Osteocyte (in vitro differentiated cells): Measurements from ENCODE around the gene FUT3. TPM values are rescaled to one million over a fixed set of nuclear protein-coding genes. Genes with fewer than 3 reads are reported as not detected.

ENCODE experiments used
- DNase-seq: peaks from one replicate; pipeline ENCODE4 v3.0.0; 2021; ENCODE audit warnings: mixed read lengths; ENCODE audit not compliant: unreplicated experiment; ENCODE audit errors: extremely low spot score
- H3K27ac Mint-ChIP-seq: one replicate; pipeline ENCODE4 v1.8.0; 2021; ENCODE audit warnings: mild to moderate bottlenecking, mixed read lengths; ENCODE audit not compliant: unreplicated experiment
- H3K27me3 Mint-ChIP-seq: one replicate; pipeline ENCODE4 v1.8.0; 2021; ENCODE audit warnings: mixed read lengths; ENCODE audit not compliant: unreplicated experiment
- H3K36me3 Mint-ChIP-seq: one replicate; pipeline ENCODE4 v1.8.0; 2021; ENCODE audit warnings: mixed read lengths; ENCODE audit not compliant: unreplicated experiment
- H3K4me1 Mint-ChIP-seq: one replicate; pipeline ENCODE4 v1.8.0; 2021; ENCODE audit warnings: mixed read lengths; ENCODE audit not compliant: unreplicated experiment
- H3K4me3 Mint-ChIP-seq: one replicate; pipeline ENCODE4 v1.8.0; 2021; ENCODE audit warnings: mild to moderate bottlenecking, moderate library complexity, mixed read lengths; ENCODE audit not compliant: unreplicated experiment
- H3K9me3 Mint-ChIP-seq: one replicate; pipeline ENCODE4 v1.8.0; 2021; ENCODE audit warnings: mixed read lengths; ENCODE audit not compliant: unreplicated experiment
- total RNA-seq: library from RNA; stranded (reverse); gene quantifications from 2 replicates; pipeline ENCODE4 v1.2.1, GENCODE V29; 2021
- TF ChIP-seq, protein P1 (sequence below): fragments of 200-600 bp; sonication (generic); IDR thresholded peaks from 2 replicates; pipeline ENCODE4 v1.5.0; 2021; ENCODE audit warnings: antibody characterized with exemption, mild to moderate bottlenecking, moderate library complexity

The FUT3 gene
- total RNA-seq, 1 donor from 2014 or later, result not detected

GRCh38 chr19:5805462-5806132, 45.7 kb downstream of the FUT3 start:
- H3K4me3 Mint-ChIP-seq, result no peak overlapping the region
- H3K27ac Mint-ChIP-seq, result no peak overlapping the region
- TF ChIP-seq, protein P1, sequence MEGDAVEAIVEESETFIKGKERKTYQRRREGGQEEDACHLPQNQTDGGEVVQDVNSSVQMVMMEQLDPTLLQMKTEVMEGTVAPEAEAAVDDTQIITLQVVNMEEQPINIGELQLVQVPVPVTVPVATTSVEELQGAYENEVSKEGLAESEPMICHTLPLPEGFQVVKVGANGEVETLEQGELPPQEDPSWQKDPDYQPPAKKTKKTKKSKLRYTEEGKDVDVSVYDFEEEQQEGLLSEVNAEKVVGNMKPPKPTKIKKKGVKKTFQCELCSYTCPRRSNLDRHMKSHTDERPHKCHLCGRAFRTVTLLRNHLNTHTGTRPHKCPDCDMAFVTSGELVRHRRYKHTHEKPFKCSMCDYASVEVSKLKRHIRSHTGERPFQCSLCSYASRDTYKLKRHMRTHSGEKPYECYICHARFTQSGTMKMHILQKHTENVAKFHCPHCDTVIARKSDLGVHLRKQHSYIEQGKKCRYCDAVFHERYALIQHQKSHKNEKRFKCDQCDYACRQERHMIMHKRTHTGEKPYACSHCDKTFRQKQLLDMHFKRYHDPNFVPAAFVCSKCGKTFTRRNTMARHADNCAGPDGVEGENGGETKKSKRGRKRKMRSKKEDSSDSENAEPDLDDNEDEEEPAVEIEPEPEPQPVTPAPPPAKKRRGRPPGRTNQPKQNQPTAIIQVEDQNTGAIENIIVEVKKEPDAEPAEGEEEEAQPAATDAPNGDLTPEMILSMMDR, result peak; percentile 75
- no peaks in the 10 kb centered on the region for H3K9me3 Mint-ChIP-seq
- peaks cover 5% of the 10 kb centered on the region for H3K4me1 Mint-ChIP-seq
- no peak for DNase-seq
- H3K27me3 Mint-ChIP-seq, result peaks cover 31% of the 10 kb centered on the region
- no peaks in the 10 kb centered on the region for H3K36me3 Mint-ChIP-seq

DNA sequence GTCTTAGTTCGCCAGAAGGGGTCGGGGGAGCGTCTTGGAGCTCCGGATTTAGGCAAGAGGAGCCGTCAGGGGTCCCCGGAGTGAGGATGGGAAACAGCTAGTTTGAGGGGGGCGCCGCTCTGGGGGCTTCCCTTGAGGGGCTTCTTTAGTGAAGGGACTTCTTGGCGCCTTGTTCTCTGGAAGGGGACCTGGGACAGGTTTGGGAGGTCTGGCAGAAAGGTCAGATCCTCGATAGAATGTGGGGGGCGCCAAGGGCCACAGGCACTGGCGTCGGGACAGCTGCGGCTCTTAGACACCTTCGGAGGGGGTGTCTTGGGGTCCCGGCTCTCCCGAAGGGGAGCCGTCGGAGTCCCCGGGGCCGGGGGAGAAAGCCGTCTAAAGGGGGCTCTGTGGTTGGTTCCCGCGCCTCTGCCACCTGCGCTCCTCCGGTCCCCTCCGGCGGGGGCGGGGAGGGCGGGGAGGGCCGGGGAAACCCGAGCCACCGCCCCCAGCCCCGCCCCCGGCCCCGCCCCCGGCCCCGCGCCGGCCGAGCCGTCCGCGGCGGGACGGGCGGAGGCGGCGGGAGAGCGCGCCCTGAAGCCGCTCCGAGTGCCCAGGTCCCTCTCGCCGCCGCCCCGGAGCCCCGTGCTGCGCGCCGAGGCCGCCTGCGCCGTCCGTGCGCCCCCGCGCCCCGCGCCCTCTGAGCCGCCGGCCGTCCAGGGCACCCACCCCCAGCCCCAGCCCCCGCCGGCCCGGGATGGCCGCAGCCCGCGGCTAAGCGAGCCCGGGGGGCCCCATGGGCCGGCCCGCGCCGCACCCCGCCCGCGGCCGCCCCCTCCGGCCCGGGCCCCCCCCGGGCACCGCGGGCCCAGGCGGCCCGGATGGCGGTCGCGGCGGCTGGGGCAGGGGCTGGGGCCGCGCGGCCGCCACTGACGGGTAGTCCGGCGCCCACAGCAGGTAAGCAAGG, 46.5 kb downstream of the FUT3 start, which contains the start of gene NRTN:
TSS of gene NRTN (plus strand) at position 552 of the 946 bp plus-strand sequence. CDS start 19,099 bp downstream, outside the sequence.
- Mint-ChIP-seq H3K27me3 (peaks cover 31% of the 10 kb centered on the region), H3K9me3 (no peaks in the 10 kb centered on the region), H3K36me3 (no peaks in the 10 kb centered on the region), H3K4me3 (peak within 1 kb of the TSS; percentile 64), H3K27ac (no peak within 1 kb of the TSS), H3K4me1 (peaks cover 5% of the 10 kb centered on the region)
- DNase-seq, result no peak
- TF ChIP-seq, protein P1, result no peak

DNA sequence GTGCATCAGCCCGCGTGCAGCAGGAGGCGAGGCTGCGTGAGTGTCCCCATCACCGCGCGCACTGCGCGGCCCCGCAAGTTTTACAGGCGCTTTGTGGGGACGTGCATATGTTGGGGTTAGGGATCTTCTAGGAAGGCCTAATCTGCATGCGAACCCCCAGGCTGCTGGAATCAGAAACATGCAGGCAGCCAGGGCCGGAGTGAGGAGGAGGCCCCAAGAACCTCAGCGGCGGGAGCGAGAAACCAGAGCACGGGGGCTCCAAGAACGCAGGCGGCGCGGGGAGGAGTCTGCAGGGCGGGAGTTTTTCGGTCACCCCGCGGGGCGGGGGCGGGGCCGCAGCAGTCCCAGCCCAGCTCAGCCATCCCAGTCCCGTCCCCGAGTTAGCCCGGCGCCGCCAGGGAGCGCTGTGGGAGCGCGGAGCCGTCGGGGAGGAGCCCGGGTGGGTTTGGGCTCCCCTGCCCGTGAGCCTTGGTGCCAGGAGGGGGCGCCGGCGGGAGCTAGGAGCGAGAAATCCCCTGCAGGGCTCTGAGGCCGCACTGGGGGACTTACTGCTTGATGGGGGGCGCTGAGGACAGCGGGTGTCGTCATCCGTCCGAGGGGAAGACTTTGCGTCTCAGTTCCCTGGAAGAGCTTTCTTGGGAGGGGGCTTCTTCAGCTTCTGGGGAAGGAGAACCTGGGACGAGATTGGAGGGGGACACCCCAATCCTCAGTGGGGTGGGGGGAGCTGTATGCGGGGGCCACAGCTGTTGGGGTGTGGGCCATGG, 47.3 kb downstream of the FUT3 start:
- H3K27ac Mint-ChIP-seq, result no peak overlapping the region
- peaks cover 5% of the 10 kb centered on the region for H3K4me1 Mint-ChIP-seq
- TF ChIP-seq, protein P1, result peak; percentile 95
- H3K36me3 Mint-ChIP-seq, result no peaks in the 10 kb centered on the region
- peak overlapping the region; percentile 64 for H3K4me3 Mint-ChIP-seq
- peak; percentile 96 for DNase-seq
- peaks cover 32% of the 10 kb centered on the region for H3K27me3 Mint-ChIP-seq
- H3K9me3 Mint-ChIP-seq, result no peaks in the 10 kb centered on the region

- Mint-ChIP-seq H3K9me3 (no peaks in the 10 kb centered on the region), H3K4me3 (peak overlapping the region; percentile 64), H3K36me3 (no peaks in the 10 kb centered on the region), H3K27ac (no peak overlapping the region), H3K27me3 (peaks cover 33% of the 10 kb centered on the region), H3K4me1 (peaks cover 5% of the 10 kb centered on the region)
- no peak for DNase-seq
- TF ChIP-seq, protein P1, result no peak
Observed at GRCh38 chr19:5803441-5803751, 47.9 kb downstream of the FUT3 start.
